Myocyte (in vitro differentiated cells): ENCODE measurements around the gene CAMKK2. TPM values are rescaled to one million over a fixed set of nuclear protein-coding genes. Genes with fewer than 3 reads are reported as not detected.
"Not testable (repeated sequence)": the region's sequence is repeated elsewhere in the genome, so short reads cannot be mapped to it uniquely, and the experiment has no call there.

Source experiments
- DNase-seq: peaks from one replicate; pipeline ENCODE4 v3.0.0-alpha.2; 2012; ENCODE audit warnings: low read depth
- total RNA-seq: library from RNA; depleted of rRNA; stranded (reverse); fragments of >200 nt; gene quantifications from 2 replicates; pipeline ENCODE4 v1.2.3, GENCODE V29; 2014

Gene CAMKK2
- total RNA-seq, 1 donor from 2014 or later = 20.5 TPM

DNA sequence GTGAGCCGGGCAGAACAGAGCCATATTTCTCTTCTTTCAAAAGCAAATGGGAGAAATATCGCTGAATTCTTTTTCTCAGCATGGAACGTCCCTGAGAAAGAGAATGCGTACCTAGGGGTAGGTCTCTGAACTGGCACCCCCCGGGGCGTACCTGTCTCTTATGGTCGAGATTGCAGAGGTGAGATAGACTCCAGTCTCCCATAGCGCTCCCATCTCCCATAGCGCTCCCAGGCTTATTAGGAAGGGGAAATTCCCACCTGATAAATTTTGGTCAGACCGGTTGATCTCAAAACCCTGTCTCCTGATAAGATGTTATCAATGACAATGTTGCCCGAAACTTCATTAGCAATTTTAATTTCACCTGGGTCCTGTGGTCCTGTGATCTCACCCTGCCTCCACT, 16.0 kb downstream of the CAMKK2 start:
- DNase-seq = not testable (repeated sequence)

DNA sequence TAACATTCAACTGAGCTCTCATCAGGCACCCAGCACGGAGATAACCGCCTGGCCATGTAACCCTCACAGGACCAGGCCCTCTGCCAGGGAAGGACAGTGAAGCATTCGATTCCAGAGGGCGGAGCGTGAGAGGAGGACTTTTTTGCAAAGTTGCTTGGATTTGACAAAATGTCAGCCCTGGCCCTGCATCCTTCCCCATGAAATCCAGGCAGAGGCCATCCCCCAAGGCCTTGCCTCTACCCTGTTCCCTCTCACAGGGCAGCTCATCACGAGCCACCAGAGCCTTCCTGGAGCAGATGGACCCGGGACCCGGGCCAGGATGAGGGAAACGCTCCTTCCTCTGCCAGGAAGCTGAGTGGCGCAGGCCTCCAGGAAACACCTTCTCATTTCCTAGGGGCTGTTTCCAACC, 17.0 kb downstream of the CAMKK2 start:
- DNase-seq = no peak

GRCh38 chr12:121279071-121279375, 17.5 kb downstream of the CAMKK2 start:
- no peak for DNase-seq

DNA sequence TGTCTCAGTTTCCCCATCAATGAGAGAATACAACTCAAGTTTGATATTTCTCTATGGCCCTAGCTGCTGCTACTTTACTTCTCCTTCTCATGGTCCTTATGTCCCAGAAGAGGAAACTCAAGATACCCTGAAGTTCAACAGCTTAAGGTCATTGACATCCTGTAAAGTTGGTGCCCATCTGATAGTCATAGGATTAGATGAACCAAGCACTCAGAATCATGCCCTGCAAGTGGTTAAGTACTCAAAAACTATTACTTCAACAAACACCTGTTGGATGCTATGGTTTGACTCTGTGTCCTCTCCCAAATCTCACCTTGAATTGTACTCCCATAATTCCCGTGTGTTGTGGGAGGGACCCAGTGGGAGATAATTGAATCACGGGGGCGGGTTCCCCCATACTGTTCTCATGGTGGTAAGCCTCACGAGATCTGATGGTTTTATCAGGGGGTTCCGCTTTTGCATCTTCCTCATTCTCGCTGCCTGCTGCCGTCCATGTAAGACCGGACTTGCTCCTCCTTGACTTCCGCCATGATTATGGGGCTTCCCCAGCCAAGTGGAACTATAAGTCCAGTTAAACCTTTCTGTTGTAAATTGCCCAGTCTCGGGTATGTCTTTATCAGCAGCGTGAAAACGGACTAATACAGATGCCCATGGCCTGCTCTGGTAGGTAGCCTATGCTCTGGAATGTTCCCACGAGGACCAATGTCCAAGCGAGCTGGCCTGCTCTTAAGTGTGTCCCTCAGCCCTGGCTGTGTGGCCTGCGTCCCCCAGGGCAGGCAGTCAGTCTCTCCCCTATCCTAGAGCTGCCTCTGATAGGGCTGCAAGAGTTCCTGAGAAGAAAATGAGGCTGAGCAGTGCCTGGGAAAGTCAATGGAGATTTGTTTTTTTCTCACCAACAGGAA, 18.1 kb downstream of the CAMKK2 start:
- no peak for DNase-seq

DNA sequence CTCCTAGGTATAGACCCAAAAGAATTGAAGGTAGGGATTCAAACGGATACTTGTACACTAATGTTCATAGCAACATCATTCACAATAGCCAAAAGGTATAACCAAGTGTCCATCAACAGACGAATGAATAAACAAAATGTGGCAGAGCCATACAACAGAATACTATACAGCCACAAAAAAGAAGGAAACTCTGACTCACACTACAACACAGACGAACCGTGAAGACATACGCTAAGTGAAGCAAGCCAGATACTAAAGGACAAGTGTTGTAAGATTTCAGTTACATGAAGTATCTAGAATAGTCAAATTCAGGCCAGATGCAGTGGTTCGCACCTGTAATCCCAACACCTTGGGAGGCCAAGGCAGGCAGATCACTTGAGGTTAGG, 19.1 kb downstream of the CAMKK2 start:
- DNase-seq = no peak

- DNase-seq = no peak
Observed at GRCh38 chr12:121274036-121274763, 22.3 kb downstream of the CAMKK2 start.

- DNase-seq = no peak
Observed at GRCh38 chr12:121273364-121273896, 23.1 kb downstream of the CAMKK2 start.

DNA sequence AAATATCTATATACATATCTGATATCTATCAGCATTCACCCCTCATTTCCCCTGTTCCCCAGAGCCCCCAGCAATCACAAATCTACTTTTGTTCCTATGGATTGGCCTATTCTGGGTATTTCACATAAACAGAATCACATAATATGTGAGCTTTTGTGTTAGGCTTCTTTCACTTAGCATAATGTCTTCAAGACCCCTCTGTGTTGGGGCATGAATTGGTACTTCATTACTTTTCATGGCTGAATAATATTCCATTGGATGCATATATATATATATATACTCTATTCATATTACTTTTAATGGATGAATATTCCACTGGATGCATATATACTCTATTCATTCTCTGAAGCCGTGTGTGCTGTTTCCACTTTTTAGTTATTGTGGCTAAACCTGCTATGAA, 28.7 kb downstream of the CAMKK2 start:
- DNase-seq = no peak

DNA sequence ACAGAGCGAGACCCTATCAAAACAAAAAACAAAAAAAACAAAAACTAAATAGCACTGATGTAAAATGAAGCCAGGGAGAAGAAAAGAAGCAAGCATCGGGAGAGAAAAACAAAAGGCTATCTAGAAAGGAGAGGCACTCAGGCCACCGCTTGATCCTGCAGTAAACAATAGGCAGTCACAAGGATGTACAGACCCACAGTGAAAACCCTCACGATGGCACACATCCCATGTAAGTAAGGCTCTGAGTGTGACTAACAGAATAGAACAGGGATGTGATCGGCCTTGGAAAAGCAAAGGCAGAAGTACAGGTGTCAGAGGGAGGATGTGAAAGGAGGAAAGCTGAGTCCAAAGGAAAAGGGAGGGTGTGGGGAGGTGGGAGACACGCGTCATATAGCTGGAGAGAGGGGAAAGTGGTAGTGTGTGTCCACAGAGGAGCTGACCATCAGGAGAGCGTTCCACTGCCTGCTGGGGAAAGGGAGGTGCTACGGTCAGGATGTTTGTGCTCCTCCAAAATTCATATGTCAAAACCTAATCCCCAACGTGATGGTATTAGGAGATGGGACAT, 31.5 kb downstream of the CAMKK2 start:
- no peak for DNase-seq

- DNase-seq = no peak
Observed at GRCh38 chr12:121264135-121264534, 32.4 kb downstream of the CAMKK2 start.

DNA sequence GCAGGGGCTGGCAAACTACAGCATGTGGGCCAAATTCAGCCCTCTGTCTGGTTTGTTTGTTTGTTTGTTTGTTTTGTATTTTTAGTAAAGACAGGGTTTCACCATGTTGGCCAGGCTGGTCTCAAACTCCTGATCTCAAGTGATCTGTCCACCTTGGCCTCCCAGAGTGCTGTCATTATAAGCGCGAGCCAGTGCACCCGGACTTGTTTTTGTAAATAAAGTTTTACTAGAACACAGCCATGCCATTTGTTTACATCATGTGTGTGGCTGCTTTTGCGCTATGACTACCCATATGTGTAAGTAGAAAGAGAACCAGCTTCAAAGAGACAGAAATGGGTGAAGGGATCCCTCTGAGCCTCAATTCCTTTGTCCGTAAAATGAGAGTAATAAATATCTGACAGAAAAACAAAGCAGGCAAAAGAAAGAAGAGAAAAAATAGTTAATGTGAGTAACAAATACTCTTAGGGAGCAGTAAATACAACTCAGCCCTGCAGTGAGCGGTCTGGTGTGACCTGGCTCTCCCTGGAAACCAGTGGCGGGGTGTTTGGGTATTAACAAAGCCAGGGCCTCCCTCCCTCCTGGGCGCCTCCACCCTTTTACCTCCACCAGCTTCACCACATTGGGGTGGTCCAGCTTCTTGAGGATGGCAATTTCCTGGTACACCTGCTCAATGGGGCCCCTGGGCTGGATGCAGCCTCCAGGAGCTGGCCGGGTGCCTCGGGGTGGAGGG, 33.1 kb downstream of the CAMKK2 start:
- no peak for DNase-seq

DNA sequence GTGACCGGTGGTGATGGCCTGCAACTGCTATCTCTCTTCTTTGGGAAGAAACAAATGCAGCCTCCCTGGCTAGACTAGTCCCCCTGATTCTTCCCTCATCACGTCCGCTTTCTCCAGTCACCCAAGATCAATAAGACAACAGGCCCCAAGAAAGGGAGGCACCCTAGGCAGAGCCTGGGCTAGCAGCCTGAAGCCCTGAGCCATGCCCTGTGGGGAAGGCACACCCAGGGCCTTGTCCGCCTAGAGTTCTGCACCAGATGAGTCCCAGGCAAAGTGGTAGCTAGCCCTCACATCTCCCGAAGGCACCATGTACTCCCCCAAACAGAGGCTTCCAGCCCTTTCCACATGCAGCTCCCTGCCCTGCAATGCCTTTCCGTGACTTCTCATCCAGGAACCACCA, 35.1 kb downstream of the CAMKK2 start:
- DNase-seq = no peak

DNA sequence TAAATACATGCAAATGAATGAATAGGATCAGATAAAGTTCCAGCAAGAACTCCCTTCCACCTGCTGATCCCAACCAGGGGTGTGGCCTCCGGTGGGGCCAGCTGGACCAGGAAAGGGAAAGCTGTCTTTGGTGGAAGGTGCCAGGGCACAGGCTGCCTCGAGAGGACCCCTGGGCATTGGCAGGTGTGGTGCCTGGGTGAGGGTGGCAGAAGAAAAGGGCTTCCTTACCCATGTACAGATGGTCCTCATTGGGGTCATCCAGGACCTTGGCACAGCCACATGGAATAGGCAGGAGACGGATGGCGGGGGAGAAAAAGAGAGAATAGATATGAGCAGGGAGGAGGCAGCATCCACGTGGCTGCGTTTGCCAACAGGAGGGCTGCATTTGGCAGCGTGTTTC, 36.4 kb downstream of the CAMKK2 start:
- DNase-seq = no peak

DNA sequence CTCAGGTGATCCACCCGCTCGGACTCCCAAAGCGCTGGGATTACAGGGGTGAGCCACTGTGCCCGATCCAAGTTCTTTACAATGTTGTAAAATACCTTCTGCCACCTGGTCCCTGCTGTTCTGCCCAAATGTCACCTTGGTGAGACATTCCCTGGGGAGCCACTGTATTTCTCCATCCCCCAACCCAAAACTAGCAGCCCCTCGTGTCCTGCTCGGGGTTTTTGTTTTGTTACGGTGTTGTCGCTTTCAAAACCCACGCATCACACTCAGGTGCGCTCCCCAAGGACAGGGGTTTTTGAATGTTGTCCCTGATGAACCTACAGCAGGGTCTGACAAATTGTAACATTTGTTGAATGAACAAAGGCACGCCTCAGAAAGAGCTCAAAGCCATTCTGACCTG, 37.4 kb downstream of the CAMKK2 start:
- no peak for DNase-seq

DNA sequence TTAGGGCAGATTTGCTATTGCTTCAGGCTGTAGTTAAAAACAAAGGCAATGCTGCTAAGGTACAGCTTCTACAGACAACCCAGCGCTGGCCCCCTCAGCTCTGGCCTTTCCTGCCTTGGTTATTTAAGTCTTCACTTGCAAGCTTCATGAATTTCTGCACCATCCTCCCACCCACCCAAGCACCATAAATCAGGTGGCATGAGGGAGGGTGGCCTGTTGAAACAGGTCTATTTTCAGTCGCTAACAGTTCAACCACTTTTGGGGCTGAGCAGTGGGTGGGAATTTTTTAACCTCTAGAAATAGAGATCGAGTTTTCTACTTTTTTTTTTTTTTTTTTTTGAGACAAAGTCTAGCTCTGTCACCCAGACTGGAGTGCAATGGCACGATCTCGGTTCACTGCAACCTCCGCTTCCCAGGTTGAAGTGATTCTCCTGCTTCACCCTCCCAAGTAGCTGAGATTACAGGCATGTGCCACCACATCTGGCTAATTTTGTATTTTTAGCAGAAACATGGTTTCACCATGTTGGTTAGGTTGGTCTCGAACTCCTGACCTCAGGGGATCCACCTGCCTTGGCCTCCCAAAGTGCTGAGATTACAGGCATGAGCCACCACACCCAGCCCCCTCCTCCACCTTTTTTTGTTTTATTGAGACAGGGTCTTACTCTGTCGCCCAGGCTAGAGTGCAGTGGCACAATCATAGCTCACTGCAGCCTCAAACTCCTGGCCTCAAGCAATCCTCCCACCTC, 38.6 kb downstream of the CAMKK2 start:
- not testable (repeated sequence) for DNase-seq

GRCh38 chr12:121255433-121255832, 41.1 kb downstream of the CAMKK2 start:
- no peak for DNase-seq

GRCh38 chr12:121253638-121254335, 42.7 kb downstream of the CAMKK2 start:
- no peak for DNase-seq

GRCh38 chr12:121252712-121253345, 43.7 kb downstream of the CAMKK2 start:
- DNase-seq = no peak

DNA sequence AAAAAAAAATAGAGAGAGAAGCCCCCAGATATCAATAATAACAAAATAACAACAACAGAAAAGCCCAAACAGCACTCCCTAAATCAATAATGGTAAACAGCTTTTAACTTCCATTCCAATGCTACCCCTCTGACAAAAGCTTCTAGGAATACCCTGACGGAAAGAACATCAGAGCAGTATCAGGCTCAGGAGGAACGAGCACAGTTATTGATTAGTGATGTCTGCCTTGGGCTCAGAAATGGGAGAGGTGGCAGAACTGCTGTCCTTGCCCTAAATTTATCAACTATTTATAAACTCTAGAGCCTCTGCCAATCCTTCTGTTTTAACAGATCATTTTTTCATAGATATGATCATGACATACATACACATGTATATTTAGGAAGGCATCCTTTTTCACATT, 44.7 kb downstream of the CAMKK2 start:
- no peak for DNase-seq

- no peak for DNase-seq
Observed at GRCh38 chr12:121250359-121250758, 46.1 kb downstream of the CAMKK2 start.
